ENCODE data around the gene NQO1. TPM values are rescaled to one million over a fixed set of nuclear protein-coding genes. Genes with fewer than 3 reads are reported as not detected.
"Not testable (repeated sequence)": the region's sequence is repeated elsewhere in the genome, so short reads cannot be mapped to it uniquely, and the experiment has no call there.

The NQO1 gene
- total RNA-seq, 2 experiments from 2014 or later, result 22.6 to 27.2 TPM

- CTCF ChIA-PET, result interaction anchor here (5.6 kb wide), 1 partner anchor 31 kb away, joined by 84 read pairs; the partner anchor contains the start of gene NQO1
- DNase-seq, result no peak
- Mint-ChIP-seq H3K9me3 (ENCODE audit: low read depth) (no peaks in the 10 kb centered on the region), H3K36me3 (peaks cover 13% of the 10 kb centered on the region), H3K4me3 (peak overlapping the region; percentile 30), H3K27ac (no peak overlapping the region), H3K27me3 (no peaks in the 10 kb centered on the region), H3K4me1 (peaks cover 32% of the 10 kb centered on the region)
- no peak for ATAC-seq
Observed at GRCh38 chr16:69756705-69757104, 30.3 kb upstream of the NQO1 start.

- Mint-ChIP-seq H3K9me3 (ENCODE audit: low read depth) (no peaks in the 10 kb centered on the region), H3K36me3 (peaks cover 25% of the 10 kb centered on the region), H3K4me3 (peak within 1 kb of the TSS; percentile 100), H3K4me1 (peaks cover 31% of the 10 kb centered on the region), H3K27ac (peak within 1 kb of the TSS; percentile 97), H3K27me3 (no peaks in the 10 kb centered on the region)
- CTCF ChIA-PET, result interaction anchor here (0.6 to 5.6 kb wide), 28 partner anchors 8 to 413 kb away, joined by 3 to 84 read pairs (median 5); partner anchors contain the start of gene NQO1
- peak; percentile 98 for DNase-seq
- ATAC-seq, result peak; percentile 96
Observed at GRCh38 chr16:69754469-69755310, 28.3 kb upstream of the NQO1 start, which contains the start of gene NOB1. Gene NOB1, minus strand, starts transcription at chr16:69754926. Its CDS starts 16 bp downstream, at chr16:69754910.

GRCh38 chr16:69754143-69754468 is 27.7 kb upstream of the NQO1 start:
- CTCF ChIA-PET, result interaction anchor here (0.8 to 5.6 kb wide), 25 partner anchors 8 to 413 kb away, joined by 3 to 84 read pairs (median 6); partner anchors contain the start of gene NQO1
- no peak for ATAC-seq
- no peaks in the 10 kb centered on the region for H3K9me3 Mint-ChIP-seq (ENCODE audit: low read depth)
- peaks cover 32% of the 10 kb centered on the region for H3K4me1 Mint-ChIP-seq
- peaks cover 29% of the 10 kb centered on the region for H3K36me3 Mint-ChIP-seq
- H3K4me3 Mint-ChIP-seq, result peak overlapping the region; percentile 100
- peak overlapping the region; percentile 97 for H3K27ac Mint-ChIP-seq
- no peak for DNase-seq
- no peaks in the 10 kb centered on the region for H3K27me3 Mint-ChIP-seq

GRCh38 chr16:69748694-69749345 is 22.5 kb upstream of the NQO1 start:
- no peaks in the 10 kb centered on the region for H3K27me3 Mint-ChIP-seq
- ATAC-seq, result no peak
- H3K27ac Mint-ChIP-seq, result no peak overlapping the region
- no peak overlapping the region for H3K4me3 Mint-ChIP-seq
- H3K4me1 Mint-ChIP-seq, result peaks cover 22% of the 10 kb centered on the region
- no peak for DNase-seq
- peaks cover 64% of the 10 kb centered on the region for H3K36me3 Mint-ChIP-seq
- CTCF ChIA-PET, result interaction anchor here (0.6 to 1.9 kb wide), 3 partner anchors 25 to 353 kb away, joined by 3 to 4 read pairs (median 3); no protein-coding TSS in a partner anchor
- no peaks in the 10 kb centered on the region for H3K9me3 Mint-ChIP-seq (ENCODE audit: low read depth)

GRCh38 chr16:69747115-69747514 is 20.8 kb upstream of the NQO1 start:
- no peak overlapping the region for H3K27ac Mint-ChIP-seq
- no peaks in the 10 kb centered on the region for H3K9me3 Mint-ChIP-seq (ENCODE audit: low read depth)
- H3K4me3 Mint-ChIP-seq, result no peak overlapping the region
- H3K27me3 Mint-ChIP-seq, result no peaks in the 10 kb centered on the region
- CTCF ChIA-PET, result interaction anchor here (2.8 kb wide), 1 partner anchor 7 kb away, joined by 8 read pairs; the partner anchor contains the start of gene NOB1
- no peak for DNase-seq
- peaks cover 7% of the 10 kb centered on the region for H3K4me1 Mint-ChIP-seq
- H3K36me3 Mint-ChIP-seq, result peaks cover 72% of the 10 kb centered on the region
- no peak for ATAC-seq

GRCh38 chr16:69745959-69746358 is 19.6 kb upstream of the NQO1 start:
- H3K9me3 Mint-ChIP-seq (ENCODE audit: low read depth), result no peaks in the 10 kb centered on the region

GRCh38 chr16:69745232-69745612 is 18.9 kb upstream of the NQO1 start:
- ATAC-seq (no peak), DNase-seq (no peak)
- H3K4me3 Mint-ChIP-seq, result no peak overlapping the region
- no peaks in the 10 kb centered on the region for H3K9me3 Mint-ChIP-seq (ENCODE audit: low read depth)
- no peaks in the 10 kb centered on the region for H3K27me3 Mint-ChIP-seq
- H3K36me3 Mint-ChIP-seq, result peaks cover 68% of the 10 kb centered on the region
- peaks cover 2% of the 10 kb centered on the region for H3K4me1 Mint-ChIP-seq
- CTCF ChIA-PET, result interaction anchor here (2.8 kb wide), 1 partner anchor 9 kb away, joined by 8 read pairs; the partner anchor contains the start of gene NOB1
- no peak overlapping the region for H3K27ac Mint-ChIP-seq

More at GRCh38 chr16:69745959-69746358, 19.6 kb upstream of the NQO1 start:
- peaks cover 70% of the 10 kb centered on the region for H3K36me3 Mint-ChIP-seq
- peaks cover 2% of the 10 kb centered on the region for H3K4me1 Mint-ChIP-seq
- no peak overlapping the region for H3K4me3 Mint-ChIP-seq
- no peak for DNase-seq
- no peaks in the 10 kb centered on the region for H3K27me3 Mint-ChIP-seq
- ATAC-seq, result no peak
- H3K27ac Mint-ChIP-seq, result no peak overlapping the region
- CTCF ChIA-PET, result interaction anchor here (2.8 kb wide), 1 partner anchor 9 kb away, joined by 8 read pairs; the partner anchor contains the start of gene NOB1

- Mint-ChIP-seq H3K4me3 (no peak overlapping the region), H3K27ac (no peak overlapping the region), H3K36me3 (peaks cover 70% of the 10 kb centered on the region), H3K27me3 (no peaks in the 10 kb centered on the region), H3K4me1 (peaks cover 2% of the 10 kb centered on the region), H3K9me3 (ENCODE audit: low read depth) (no peaks in the 10 kb centered on the region)
- ATAC-seq (no peak), DNase-seq (no peak)
- CTCF ChIA-PET, result interaction anchor here (2.8 kb wide), 1 partner anchor 10 kb away, joined by 8 read pairs; the partner anchor contains the start of gene NOB1
Observed at GRCh38 chr16:69744363-69745231, 18.2 kb upstream of the NQO1 start.

- H3K4me1 Mint-ChIP-seq, result no peaks in the 10 kb centered on the region
- H3K9me3 Mint-ChIP-seq (ENCODE audit: low read depth), result no peaks in the 10 kb centered on the region
- DNase-seq (no peak), ATAC-seq (no peak)
- no peak overlapping the region for H3K27ac Mint-ChIP-seq
- no peaks in the 10 kb centered on the region for H3K27me3 Mint-ChIP-seq
- CTCF ChIA-PET, result interaction anchor here (1.0 kb wide), 2 partner anchors 12 to 33 kb away, joined by 3 read pairs; partner anchors contain the start of gene NOB1
- no peak overlapping the region for H3K4me3 Mint-ChIP-seq
- peaks cover 49% of the 10 kb centered on the region for H3K36me3 Mint-ChIP-seq
Observed at GRCh38 chr16:69741951-69742904, 15.9 kb upstream of the NQO1 start.

GRCh38 chr16:69741519-69741918 is 15.2 kb upstream of the NQO1 start:
- ATAC-seq, result no peak

GRCh38 chr16:69732101-69732500 is 5.7 kb upstream of the NQO1 start:
- H3K27ac Mint-ChIP-seq, result no peak overlapping the region
- no peaks in the 10 kb centered on the region for H3K9me3 Mint-ChIP-seq (ENCODE audit: low read depth)
- CTCF ChIA-PET, result no interaction called here
- H3K4me1 Mint-ChIP-seq, result peaks cover 14% of the 10 kb centered on the region
- no peak for ATAC-seq
- H3K36me3 Mint-ChIP-seq, result no peaks in the 10 kb centered on the region
- DNase-seq, result no peak
- no peak overlapping the region for H3K4me3 Mint-ChIP-seq
- H3K27me3 Mint-ChIP-seq, result no peaks in the 10 kb centered on the region

More at GRCh38 chr16:69741519-69741918, 15.2 kb upstream of the NQO1 start:
- no peaks in the 10 kb centered on the region for H3K4me1 Mint-ChIP-seq
- CTCF ChIA-PET, result no interaction called here
- H3K27ac Mint-ChIP-seq, result no peak overlapping the region
- H3K9me3 Mint-ChIP-seq (ENCODE audit: low read depth), result no peaks in the 10 kb centered on the region
- no peak for DNase-seq
- no peaks in the 10 kb centered on the region for H3K27me3 Mint-ChIP-seq
- H3K36me3 Mint-ChIP-seq, result peaks cover 48% of the 10 kb centered on the region
- no peak overlapping the region for H3K4me3 Mint-ChIP-seq

GRCh38 chr16:69731280-69731679 is 4.9 kb upstream of the NQO1 start:
- H3K9me3 Mint-ChIP-seq (ENCODE audit: low read depth); DNase-seq: not testable (repeated sequence)

More at GRCh38 chr16:69731280-69731679, 4.9 kb upstream of the NQO1 start:
- H3K27me3 Mint-ChIP-seq, H3K27ac Mint-ChIP-seq, ATAC-seq, H3K36me3 Mint-ChIP-seq, H3K4me3 Mint-ChIP-seq: not testable (repeated sequence)
- CTCF ChIA-PET, result interaction anchor here (0.8 kb wide), 1 partner anchor 23 kb away, joined by 4 read pairs; the partner anchor contains the start of gene NOB1
- peaks cover 22% of the 10 kb centered on the region for H3K4me1 Mint-ChIP-seq

Measured in activated CD8-positive, alpha-beta memory T cell treated with anti-CD3 and anti-CD28 coated beads, Interleukin-2, amount 10 ng/mL, durations not matched to agents 7 days and 5 days (primary cell).